PC-9 (cell line): Measurements from ENCODE around the gene DNM3. TPM values are rescaled to one million over a fixed set of nuclear protein-coding genes. Genes with fewer than 3 reads are reported as not detected.

ENCODE experiments used
- BruUV-seq: library from RNA; stranded (reverse); fragments of 400-500 nt; replicated peaks from 2 replicates; lab custom pipeline; 2021; lab: Mats Ljungman, UMichigan
- CTCF ChIA-PET: fragments of 300-600 bp; sonication (Branson Sonifier 250); formaldehyde crosslinking; loops from one replicate; lab custom pipeline; 2022; ENCODE audit warnings: antibody characterized with exemption; lab: Charles Lee
- POLR2A ChIA-PET: fragments of 300-600 bp; sonication (Branson Sonifier 250); formaldehyde crosslinking; loops from one replicate; lab custom pipeline; 2022; ENCODE audit warnings: antibody characterized with exemption; ENCODE audit not compliant: unreplicated experiment; lab: Charles Lee
- DNase-seq, 2 experiments: peaks; one replicate each; pipeline versions ENCODE4 v3.0.0 to v3.0.0-alpha.2; 2015 to 2022; ENCODE audit warnings: mixed read lengths in 1 of 2
- H2AFZ ChIP-seq: fragments of 200-600 bp; sonication (generic); 2 replicates; pipeline ENCODE4 v1.8.1; 2017; ENCODE audit warnings: antibody characterized with exemption
- H3F3A ChIP-seq: fragments of 200-600 bp; sonication (generic); 2 replicates; pipeline ENCODE4 v1.8.1; 2017; ENCODE audit warnings: antibody characterized with exemption, mild to moderate bottlenecking, low read depth; ENCODE audit not compliant: insufficient read depth
- H3K27ac ChIP-seq: fragments of 200-600 bp; sonication (generic); 2 replicates; pipeline ENCODE4 v1.6.1; 2016; ENCODE audit warnings: mixed run types
- H3K27me3 ChIP-seq: fragments of 200-600 bp; sonication (generic); 2 replicates; pipeline ENCODE4 v1.6.1; 2016; ENCODE audit warnings: low read depth, mixed run types; ENCODE audit not compliant: insufficient read depth
- H3K36me3 ChIP-seq: fragments of 200-600 bp; sonication (generic); 2 replicates; pipeline ENCODE4 v1.6.1; 2016; ENCODE audit warnings: low read depth, mixed run types
- H3K4me1 ChIP-seq: fragments of 200-600 bp; sonication (generic); replicated peaks from 2 replicates; pipeline ENCODE4 v1.6.1; 2016; ENCODE audit warnings: mixed run types; ENCODE audit not compliant: insufficient read depth
- H3K4me2 ChIP-seq: fragments of 200-600 bp; sonication (generic); 2 replicates; pipeline ENCODE4 v1.6.1; 2017; ENCODE audit warnings: mixed run types
- H3K4me3 ChIP-seq: fragments of 200-600 bp; sonication (generic); 2 replicates; pipeline ENCODE4 v1.6.1; 2016; ENCODE audit warnings: mixed run types
- H3K79me2 ChIP-seq: fragments of 200-600 bp; sonication (generic); 2 replicates; pipeline ENCODE4 v1.6.1; 2017; ENCODE audit warnings: low read depth, mixed run types
- H3K9me2 ChIP-seq: fragments of 200-600 bp; sonication (generic); 2 replicates; pipeline ENCODE4 v1.8.1; 2017; ENCODE audit warnings: mild to moderate bottlenecking; ENCODE audit not compliant: insufficient read depth
- H3K9me3 ChIP-seq: fragments of 200-600 bp; sonication (generic); 2 replicates; pipeline ENCODE4 v1.8.1; 2016; ENCODE audit warnings: low read depth; ENCODE audit not compliant: insufficient read depth
- H4K20me1 ChIP-seq: fragments of 200-600 bp; sonication (generic); 2 replicates; pipeline ENCODE4 v1.8.1; 2017; ENCODE audit not compliant: insufficient read depth
- CTCF ChIP-seq: fragments of 200-600 bp; sonication (generic); conservative IDR thresholded peaks from 2 replicates; pipeline ENCODE4 v1.6.1; 2017; ENCODE audit warnings: mixed run types, antibody characterized with exemption, mild to moderate bottlenecking, moderate library complexity
- EZH2 ChIP-seq: fragments of 200-600 bp; sonication (generic); IDR thresholded peaks from 2 replicates; pipeline ENCODE4 v1.8.0; 2017; ENCODE audit warnings: antibody characterized with exemption, low read depth
- intact Hi-C: fragments of 100-400 bp; cut with micrococcal nuclease; formaldehyde crosslinking; loops from one replicate; pipeline ENCODE4 v1.10.0; 2022; ENCODE audit not compliant: unreplicated experiment
- total RNA-seq: library from RNA; stranded (reverse); gene quantifications from 2 replicates; pipeline ENCODE4 v1.2.3, GENCODE V29; 2021

DNM3 gene
- total RNA-seq, 1 experiment from 2014 or later = 1.7 TPM

- ChIA-PET POLR2A (interaction anchor here (0.7 kb wide), 1 partner anchor 47 kb away, joined by 6 read pairs; no protein-coding TSS in a partner anchor), CTCF (no interaction called here)
- Histone ChIP-seq H3K4me1 (no peaks in the 10 kb centered on the region), H3K36me3 (no peaks in the 10 kb centered on the region), H3K9me3 (no peaks in the 10 kb centered on the region), H3K4me3 (no peak overlapping the region), H3K27ac (no peak overlapping the region), H3K4me2 (no peak overlapping the region), H3K9me2 (no peaks in the 10 kb centered on the region), H4K20me1 (no peaks in the 10 kb centered on the region), H2AFZ (no peak overlapping the region), H3F3A (no peaks in the 10 kb centered on the region), H3K79me2 (no peaks in the 10 kb centered on the region), H3K27me3 (no peaks in the 10 kb centered on the region)
- intact Hi-C loops = no loop called here
- DNase-seq = no peak
- no TSS peak for BruUV-seq
- no peak for TF ChIP-seq CTCF
- no peak for TF ChIP-seq EZH2
Observed at GRCh38 chr1:171828794-171829193, 12.5 kb upstream of the DNM3 start.

- no peaks in the 10 kb centered on the region for H3K36me3 ChIP-seq
- no peaks in the 10 kb centered on the region for H4K20me1 ChIP-seq
- no peak overlapping the region for H3K27ac ChIP-seq
- no peak overlapping the region for H2AFZ ChIP-seq
- no peak for DNase-seq
- H3K79me2 ChIP-seq = no peaks in the 10 kb centered on the region
- no peaks in the 10 kb centered on the region for H3K27me3 ChIP-seq
- H3K9me3 ChIP-seq = no peaks in the 10 kb centered on the region
- ChIA-PET POLR2A (no interaction called here), CTCF (no interaction called here)
- BruUV-seq = no TSS peak
- no peak overlapping the region for H3K4me3 ChIP-seq
- H3K9me2 ChIP-seq = no peaks in the 10 kb centered on the region
- intact Hi-C loops = no loop called here
- H3K4me2 ChIP-seq = no peak overlapping the region
- no peaks in the 10 kb centered on the region for H3K4me1 ChIP-seq
- no peak for TF ChIP-seq EZH2
- no peak for TF ChIP-seq CTCF
- H3F3A ChIP-seq = no peaks in the 10 kb centered on the region
Observed at GRCh38 chr1:171833091-171833825, 8.0 kb upstream of the DNM3 start.

GRCh38 chr1:171834821-171835220 lies 6.5 kb upstream of the DNM3 start:
- BruUV-seq = no TSS peak
- no peak for TF ChIP-seq CTCF
- no peak for TF ChIP-seq EZH2
- H3F3A ChIP-seq = no peaks in the 10 kb centered on the region
- CTCF ChIA-PET = no interaction called here
- H4K20me1 ChIP-seq = no peaks in the 10 kb centered on the region
- no peak overlapping the region for H2AFZ ChIP-seq
- H3K4me1 ChIP-seq = no peaks in the 10 kb centered on the region
- H3K27ac ChIP-seq = no peak overlapping the region
- H3K9me3 ChIP-seq = no peaks in the 10 kb centered on the region
- POLR2A ChIA-PET = no interaction called here
- no peaks in the 10 kb centered on the region for H3K36me3 ChIP-seq
- DNase-seq = no peak
- H3K9me2 ChIP-seq = no peaks in the 10 kb centered on the region
- intact Hi-C loops = no loop called here
- H3K79me2 ChIP-seq = no peaks in the 10 kb centered on the region
- H3K4me3 ChIP-seq = no peak overlapping the region
- H3K4me2 ChIP-seq = no peak overlapping the region
- H3K27me3 ChIP-seq = no peaks in the 10 kb centered on the region
